ENCODE data around the gene PLPP4.

PLPP4 gene

DNA sequence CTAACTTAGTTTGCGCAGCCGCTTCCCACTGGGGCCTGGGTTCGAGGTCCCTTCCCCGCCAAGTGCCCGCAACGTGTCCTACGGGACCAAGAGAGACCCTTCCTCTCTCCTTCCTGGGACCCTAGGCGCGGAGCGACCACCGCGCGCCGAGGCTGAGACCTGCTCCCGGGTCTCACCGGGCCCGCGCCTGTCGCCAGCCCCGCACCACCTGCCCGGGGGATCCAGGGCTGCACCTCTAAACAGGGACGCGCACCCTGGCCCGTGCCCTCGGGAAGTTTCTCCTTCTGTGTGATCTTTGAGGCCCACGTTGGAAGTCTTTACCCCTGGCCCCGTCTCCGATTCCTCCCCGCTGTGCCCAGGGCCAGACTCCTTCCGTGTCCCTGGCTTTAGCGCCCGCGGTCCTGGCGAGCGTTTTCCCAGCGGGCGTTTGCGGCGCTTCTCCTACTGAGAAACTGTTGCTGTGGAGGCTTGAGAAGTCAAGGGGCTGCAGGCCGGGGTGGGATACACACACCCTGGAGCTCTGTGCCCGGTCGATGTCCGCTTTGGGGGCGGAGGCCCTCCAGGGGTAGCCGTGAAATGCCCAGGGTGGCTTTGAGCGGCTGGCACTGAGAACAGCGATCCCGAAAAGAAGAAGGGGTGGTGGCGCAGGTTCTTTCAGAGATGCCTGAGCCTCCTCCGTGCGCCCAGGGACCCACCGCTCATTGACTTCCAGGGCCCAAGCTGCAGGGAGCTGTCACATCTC lies 575 bp downstream of the PLPP4 start:
- no peak for DNase-seq

DNA sequence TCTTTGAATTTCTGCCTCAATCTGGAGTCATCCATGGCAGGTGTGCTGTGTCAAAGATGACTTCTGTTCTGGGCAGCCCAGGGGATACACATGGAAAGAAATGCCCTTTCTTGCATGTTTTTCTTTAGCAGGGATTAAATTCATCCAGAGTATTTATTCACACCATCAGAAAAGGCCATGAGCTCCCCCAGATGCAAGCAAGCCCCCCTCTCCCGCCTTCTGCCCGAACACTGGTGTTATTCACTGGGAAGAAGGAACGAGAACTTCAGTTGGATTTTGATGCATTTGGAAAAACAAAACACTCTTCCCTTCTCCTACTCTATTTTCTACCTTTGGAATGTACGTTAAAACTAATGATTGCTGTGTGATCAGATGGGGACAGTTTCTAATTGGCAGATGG lies 1.4 kb downstream of the PLPP4 start:
- no peak for DNase-seq

DNA sequence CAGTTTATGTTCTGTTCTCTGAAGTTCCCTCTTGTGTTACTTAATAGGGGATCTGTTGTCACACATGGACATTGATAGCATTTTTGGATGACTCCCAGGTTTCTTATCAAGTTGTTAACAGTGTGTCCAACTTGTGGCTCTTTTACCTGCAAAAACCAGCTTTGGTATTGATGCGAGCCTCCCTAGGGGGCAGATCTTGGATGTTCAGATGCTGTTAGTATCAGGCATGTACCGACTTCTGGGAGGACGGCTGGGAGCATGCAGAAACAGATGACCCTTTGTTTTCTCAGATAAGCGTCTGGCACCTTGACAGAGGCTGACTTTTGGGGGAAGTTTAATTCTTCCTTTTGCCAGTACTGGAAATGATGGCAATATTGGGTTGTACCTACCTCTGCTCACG lies 2.2 kb downstream of the PLPP4 start:
- peak; percentile 0 for DNase-seq

DNA sequence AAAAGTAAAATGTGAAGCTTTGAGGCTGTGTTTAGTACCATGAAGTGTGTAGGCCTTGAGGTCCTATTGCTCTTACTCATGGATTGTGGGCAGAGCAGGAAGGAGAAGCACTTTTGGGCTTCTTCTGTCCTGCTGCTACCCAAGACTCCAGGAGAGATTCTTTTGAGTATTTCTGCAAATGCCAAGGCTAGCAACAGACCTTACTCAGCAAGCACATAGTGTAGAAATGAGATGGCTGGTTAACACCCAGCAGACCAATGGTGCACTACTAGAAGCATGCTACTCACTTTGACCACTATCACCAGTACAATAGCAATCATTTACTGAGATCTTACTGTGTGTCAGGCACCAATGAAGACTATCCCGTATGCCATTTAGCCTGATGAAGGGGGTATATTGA lies 3.2 kb downstream of the PLPP4 start:
- DNase-seq: no peak

DNA sequence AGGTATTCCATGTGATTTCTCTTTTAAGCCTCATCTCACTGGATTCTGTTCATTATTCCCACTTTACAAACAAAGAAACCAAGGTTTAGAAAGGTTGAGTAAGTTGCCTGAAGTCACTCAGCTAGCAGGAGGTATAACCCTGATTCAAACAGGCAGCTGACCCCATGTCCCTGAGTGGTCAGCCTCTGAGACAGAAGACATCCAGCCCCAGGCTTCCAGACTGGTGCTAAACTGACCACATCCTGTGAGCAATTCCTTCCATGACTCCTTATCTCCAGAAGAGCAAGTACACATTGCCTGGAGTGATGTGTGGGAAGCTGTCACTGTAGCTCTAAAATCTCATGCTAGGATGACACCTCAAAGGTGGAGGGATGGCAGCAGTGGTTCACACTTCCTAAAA lies 3.7 kb downstream of the PLPP4 start:
- no peak for DNase-seq

DNA sequence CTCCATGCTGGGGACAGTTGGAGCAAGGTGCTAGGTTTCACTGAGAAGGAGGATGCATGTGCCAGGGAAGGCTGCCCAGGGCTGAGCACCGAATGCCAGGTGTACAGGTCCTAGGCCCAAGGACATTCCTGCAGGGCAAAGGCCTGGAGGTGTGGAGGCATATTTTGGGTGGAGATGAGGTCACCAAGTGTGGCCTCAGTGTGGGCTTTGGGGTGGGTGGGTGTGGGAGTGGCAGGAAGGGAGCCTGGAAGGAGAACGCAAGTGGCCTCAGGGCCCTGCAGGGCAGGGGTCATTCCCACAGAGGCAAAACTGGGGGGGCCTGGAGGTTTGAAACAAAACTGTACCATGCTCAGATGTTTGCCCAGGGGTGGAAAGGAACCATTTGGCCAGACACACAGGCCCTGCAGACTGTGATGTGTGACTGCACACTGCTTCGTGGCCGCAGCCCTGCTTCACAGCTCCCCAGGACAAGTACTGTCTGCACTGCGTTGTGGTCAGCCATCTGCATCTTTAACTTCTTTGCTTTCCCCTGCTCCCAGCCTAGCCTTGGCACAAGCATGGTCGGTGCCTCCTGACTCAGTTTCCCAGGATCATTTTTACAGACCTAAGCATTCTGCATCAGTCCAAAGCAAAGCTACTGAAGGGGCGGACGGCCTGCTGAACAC lies 5.1 kb downstream of the PLPP4 start:
- DNase-seq: no peak

DNA sequence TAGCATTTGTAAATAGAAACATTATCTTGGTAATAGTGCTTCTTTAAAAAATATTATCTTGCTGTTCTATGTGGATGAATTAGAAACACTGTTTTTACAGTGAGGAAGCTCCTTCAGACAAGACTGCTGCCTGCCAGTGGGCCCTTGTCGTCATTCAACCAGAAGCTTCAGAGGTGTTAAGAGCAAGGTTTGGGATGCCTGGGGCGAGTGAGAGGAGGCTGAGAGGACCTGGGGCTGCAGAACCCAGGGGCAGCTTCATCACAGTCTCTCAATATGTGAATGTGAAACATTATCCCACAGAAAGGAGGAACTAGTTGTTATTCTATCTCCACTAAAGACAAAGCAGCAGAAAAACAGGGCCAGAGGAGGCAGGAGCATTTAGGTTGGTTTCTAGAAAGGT lies 8.1 kb downstream of the PLPP4 start:
- no peak for DNase-seq

DNA sequence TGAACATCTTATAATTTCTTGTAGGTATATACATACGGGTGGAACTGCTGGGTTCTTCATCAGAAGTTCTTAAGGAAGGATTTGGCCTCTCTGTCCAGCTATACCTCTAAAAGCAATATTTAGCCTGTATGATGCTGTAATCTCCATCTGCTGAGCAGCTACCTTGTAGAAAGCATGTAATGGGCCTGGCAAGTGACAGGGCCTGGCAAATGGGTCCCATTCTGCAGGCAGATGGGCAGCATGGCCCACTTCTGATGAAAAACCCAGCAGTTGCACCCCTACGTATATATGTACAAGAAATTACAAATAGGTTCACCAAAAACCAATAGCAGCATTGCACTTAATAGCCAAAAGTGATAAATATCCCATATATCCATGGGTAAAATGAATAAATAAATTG lies 9.0 kb downstream of the PLPP4 start:
- no peak for DNase-seq

DNA sequence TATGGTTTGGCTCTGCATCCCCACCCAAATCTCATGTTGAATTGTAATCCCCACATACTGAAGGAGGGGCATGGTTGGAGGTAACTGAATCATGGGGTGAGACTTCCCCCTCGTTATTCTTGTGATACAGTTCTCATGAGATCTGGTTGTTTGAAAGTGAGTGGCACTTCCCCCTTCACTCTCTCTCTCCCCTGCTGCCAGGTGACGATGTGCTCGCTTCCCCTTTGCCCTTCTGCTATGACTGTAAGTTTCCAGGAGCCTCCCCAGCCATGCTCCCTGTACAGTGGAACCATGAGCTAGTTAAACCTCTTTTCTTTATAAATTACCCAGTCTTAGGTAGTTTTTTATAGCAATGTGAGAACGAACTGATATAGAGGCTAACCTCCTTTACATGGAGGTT lies 16.6 kb downstream of the PLPP4 start:
- DNase-seq: no peak

DNA sequence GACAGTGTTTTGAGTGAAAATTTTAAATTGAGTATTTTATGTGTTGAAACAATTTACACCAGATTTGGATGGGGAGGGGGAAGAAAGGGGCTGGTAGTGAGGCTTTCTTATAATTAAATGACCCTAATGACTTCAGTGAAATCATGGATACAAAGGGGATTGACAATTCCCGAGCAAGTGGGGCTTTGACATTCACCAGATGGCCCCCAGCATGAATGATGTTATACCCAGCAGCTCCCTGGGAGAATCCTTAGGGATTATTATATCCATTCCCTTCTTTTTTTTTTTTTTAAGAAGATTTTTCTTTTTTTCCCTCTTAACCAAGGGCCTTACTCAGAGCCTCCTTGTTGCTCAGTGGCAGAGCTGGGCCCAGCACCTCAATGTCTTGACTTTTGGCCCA lies 17.9 kb downstream of the PLPP4 start:
- DNase-seq: no peak

DNA sequence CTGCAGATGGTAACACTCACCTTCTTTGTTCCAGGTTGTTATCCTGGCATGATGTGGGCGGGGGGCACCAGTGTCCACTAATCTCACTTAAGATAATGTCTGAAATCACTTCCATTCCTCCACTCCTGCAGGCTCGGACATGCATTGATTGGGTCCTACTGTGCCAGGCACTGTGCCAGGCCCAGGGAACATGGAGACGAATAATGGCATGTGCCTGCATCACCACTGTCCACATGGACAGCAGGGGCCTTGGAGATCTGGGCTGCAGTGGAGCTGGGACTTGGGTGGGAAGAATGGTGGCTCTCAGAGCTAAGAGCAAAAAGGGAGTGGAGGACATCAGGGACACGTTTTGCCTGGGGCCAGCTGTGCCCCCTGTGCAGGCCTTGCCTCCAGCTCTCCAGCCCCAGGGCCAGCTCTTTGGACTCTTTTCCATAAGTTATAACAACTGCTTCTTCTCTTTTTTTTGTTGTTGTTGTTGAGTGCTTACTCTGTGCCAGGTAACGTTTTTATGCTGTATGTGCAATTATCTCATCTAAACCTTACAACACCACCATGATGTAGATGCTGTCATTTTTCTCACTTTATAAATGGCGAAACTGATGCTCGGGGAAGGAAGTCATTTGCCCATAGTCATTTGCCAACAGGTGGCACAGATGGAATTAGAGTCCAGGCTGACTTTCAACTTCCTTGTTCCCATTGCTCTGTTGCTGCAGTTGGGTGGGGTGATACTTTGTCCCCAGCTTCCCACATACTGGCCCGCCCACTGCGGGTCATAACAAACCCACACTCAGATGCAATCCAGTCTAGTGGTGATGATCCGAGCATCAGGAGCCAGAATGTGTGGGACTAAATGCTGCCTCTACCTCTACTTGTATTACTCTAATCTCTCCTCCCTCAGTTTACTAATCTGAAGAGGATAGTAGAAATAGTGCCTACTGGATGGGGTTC lies 19.1 kb downstream of the PLPP4 start:
- no peak for DNase-seq

DNA sequence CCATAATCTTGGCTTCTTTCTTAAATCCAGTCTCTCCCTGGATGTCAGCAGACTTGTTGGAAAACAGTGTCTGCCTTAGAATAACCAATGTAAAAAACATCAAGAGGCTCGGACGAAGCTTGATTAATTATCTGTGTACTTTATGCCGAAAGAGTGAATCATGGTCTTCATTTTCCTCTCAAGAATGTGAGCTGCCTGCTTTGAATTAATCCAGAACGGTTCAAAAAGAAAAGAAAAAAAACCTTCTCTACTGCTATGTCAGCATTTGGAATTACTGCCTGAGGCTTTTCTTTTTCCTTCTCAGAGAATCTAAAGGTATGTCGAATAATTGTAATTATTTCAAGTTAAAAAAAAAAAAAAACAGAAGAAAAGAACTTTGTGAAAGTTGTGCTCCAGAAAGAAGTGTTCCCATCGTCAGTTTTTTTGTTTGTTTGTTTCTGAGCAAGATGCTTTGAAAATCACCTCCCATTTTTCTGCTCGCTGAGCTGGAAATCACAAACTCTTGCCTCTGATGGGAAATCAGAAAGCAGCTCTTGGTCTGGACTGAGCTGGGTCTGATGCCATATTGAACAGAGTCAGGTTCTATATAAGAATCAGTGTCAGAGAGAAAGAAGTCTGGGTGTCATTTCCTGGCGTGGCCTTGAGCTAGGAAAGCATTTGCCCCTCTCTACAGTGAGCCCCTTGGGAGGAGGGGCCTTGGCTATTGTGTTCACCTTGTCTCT lies 20.2 kb downstream of the PLPP4 start:
- no peak for DNase-seq

DNA sequence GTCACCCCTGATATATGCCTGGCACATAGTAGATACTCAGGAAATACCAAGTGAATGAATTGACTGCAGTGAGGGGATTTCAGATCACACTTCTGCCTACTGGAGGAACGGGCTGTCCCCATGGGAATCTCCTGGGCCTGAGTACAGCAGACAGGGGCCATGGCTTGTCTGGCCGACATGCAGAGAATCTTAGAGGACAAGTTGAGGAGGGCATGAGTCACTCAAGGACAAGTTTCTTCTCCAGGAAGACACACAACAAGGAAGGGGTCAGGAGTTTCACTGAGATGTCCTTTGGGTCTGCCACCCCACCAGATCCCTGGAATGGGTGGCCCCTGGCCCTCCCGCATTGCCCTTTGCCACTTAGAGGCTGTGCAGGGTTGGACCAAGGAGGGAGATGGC lies 20.7 kb downstream of the PLPP4 start:
- no peak for DNase-seq

DNA sequence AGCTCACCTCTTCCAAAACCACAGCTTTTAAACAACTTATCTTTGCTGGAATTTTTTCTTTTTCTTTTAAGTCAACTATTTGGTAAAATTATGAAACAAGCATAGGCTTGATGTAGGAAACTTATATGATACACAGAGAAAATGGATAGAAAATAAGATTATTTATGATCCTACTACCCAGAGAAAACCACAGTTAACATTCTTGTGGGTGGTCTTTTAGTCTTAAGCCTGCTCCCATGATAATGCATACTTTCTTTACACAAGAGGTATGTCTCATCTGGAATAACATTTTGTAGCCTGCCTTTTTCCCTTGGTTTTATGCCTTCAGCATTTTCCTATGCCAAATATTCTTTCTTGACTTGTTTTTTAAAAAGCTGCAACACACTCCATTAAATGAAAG lies 21.4 kb downstream of the PLPP4 start:
- DNase-seq: no peak

DNA sequence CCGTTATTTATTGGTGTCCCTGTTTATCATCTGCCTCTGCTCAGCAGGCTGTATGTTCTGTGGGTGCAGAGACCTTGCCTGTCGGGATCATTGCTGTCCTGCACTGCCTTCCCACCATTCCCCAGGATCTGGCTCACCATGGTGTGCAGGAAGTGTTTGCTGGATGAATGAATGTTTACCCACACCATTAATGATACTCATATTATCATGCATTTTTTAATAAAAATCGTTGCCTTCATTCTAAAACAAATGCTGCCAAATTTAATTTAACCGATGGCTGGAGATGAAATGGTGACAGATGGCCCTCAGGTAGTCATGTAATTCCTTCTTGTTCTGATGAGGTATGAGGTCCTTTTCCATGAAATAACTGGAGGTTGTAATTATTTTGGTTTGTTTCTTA lies 22.5 kb downstream of the PLPP4 start:
- no peak for DNase-seq

DNA sequence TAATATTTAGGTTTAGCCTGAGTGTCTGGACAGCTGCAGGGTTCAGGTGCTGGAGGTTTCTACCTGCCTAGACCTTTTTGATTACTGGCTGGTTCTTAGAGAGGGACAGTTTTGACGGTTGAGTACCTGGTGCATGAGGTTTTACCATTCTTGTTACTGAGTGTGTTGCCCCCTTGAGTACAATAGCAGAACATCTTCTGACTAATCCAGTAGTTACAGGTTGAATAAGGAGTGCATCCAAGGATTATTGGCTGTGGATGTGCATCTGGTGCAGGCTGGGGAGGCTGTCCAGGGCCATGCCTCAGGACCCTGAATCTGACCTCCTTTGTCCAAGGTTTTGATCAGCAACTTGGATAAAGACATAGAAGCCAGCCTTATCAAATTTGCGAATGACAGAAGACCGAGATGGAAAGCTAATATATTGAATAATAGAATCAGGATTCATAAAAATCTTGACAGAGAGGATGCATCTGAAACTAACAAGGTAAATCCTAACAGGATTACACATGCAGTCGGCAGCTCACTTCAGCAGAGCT lies 23.1 kb downstream of the PLPP4 start:
- DNase-seq: no peak

DNA sequence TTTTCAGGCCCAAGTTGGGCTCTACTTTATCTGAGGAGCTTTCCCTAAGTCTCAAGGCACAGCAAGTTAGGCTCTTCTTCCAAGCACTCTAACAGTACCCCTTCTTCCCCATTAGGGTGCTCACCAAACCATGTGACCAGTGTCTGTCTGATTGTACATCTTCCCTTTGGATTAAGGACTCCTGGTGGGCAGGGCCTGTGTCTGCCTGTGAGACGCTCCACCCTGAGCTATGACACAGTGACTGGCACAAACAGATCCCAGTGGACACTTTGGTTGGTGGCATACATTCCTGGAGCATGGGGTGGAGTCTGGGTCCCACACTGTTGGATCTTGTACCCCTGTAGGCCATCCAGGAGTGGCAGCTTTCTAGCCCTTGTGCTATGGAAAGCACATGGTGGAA lies 23.8 kb downstream of the PLPP4 start:
- no peak for DNase-seq

DNA sequence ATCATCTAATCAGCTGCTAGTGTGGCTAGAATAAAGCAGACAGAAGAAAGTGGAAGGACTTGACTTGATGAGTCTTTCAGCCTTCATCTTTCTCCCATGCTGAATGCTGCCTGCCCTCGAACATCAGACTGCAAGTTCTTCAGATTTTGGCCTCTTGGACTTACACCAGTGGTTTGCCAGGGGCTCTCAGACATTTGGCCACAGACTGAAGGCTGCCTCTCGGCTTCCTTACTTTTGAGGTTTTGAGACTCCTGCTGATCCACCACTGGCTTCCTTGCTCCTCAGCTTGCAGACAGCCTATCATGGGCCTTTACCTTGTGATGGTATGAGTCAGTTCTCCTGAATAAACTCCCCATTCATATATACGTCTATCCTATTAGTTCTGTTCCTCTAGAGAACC lies 26.0 kb downstream of the PLPP4 start:
- DNase-seq: no peak

DNA sequence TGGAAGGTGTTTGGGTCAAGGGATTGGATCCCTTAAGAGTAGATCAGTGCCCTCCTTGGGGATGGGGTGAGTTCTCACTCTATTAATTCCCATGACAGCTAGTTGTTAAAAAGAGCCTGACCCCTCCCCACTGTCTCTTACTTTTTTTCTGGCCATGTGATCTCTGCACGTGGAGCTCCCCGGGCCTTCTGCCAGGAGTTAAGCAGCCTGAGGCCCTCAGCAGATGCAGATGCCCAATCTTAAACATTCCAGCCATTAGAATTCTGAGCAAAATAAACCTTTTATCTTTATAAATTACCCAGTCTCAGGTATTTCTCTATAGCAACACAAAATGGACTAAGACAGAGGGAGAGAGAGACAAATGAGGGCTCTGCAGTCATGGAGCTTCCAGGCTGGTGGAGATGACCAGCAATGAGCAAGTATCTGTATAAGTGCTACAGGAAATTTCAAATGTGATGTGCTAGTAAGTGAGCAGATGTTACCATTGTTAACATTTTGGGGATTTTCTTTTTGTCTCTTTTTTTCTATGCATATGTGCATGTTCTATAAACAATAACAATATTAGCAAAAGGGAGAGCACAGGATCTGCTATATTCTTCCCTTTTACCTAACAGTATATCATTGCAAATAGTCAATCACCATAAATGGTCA lies 26.7 kb downstream of the PLPP4 start:
- DNase-seq: no peak

DNA sequence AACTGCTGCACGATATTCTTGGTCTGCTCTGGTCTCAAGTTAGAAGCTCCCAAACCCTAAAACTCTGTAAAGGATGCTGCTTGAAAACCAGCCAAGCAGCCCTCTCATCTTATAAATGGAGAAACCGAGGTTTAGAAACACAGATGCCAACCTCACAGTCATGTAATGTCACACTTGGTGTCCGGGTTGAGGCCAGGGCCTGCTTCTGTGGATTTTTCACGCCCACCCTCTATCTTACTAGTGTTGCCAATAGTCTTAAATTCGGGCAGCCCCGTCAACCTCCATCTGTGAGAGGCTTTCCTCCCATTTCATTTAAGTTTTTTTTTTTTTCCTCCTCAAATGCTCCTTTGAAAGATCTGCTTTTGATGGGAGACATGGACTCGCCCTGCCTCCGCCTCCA lies 28.9 kb downstream of the PLPP4 start:
- DNase-seq: no peak

DNA sequence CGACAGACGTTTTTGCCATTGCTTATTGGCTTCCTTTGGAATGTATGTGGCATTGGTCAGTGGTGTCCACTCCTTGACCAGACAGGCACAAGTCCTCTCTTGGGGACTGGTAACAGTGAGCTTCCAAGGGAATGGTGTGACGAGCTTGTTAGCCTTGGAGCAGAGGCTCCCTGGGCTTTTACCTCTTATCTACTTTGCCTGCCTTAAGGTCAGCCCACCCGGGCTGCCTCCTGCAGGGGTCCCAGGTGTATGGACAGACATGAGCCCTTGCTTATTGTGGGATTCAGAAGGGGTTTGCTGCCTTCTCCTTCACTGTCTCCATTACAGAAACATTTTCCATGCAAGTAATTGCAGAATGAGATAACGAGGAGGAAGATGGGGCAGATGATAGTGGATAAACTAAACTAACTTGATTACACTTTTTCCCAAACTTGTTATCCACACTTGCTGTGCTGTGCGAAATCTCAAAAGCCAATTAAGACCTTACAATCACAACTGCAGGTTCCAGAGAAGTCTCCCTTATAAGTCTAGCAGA lies 29.7 kb downstream of the PLPP4 start:
- DNase-seq: no peak

DNA sequence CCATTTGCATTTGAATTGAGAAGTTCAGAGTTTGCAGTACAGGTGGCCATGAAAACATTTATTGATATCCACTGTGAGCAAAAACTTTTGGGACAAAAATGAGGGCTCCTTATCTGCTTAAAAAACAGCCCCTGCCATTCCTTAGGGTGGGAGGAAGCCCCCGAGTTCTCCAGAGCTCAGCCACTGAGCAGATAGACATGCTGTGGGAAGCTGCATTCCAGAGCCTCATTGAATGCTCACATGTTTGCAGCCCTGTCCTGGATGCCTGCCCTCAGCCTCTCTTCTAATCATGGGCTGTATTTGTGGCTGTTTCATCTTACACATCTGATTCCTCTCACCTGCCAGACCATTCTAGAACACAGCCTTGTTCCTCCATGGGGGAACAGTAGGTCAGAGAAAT lies 33.3 kb downstream of the PLPP4 start:
- no peak for DNase-seq
